Measurements from ENCODE around the gene ATP2B1.

Gene ATP2B1

GRCh38 chr12:89632778-89633177 is 75.9 kb downstream of the ATP2B1 start:
- no peak overlapping the region for H3K4me3 ChIP-seq (ENCODE audit: low read length)
- DNase-seq (ENCODE audit: low read depth, low spot score): no peak

GRCh38 chr12:89622115-89622514 is 86.5 kb downstream of the ATP2B1 start:
- H3K4me3 ChIP-seq (ENCODE audit: low read length): no peak overlapping the region
- DNase-seq (ENCODE audit: low read depth, low spot score): no peak

- no peak overlapping the region for H3K4me3 ChIP-seq (ENCODE audit: low read length)
- DNase-seq (ENCODE audit: low read depth, low spot score): no peak
Observed at GRCh38 chr12:89621521-89621920, 87.1 kb downstream of the ATP2B1 start.

- no peak for DNase-seq (ENCODE audit: low read depth, low spot score)
- H3K4me3 ChIP-seq (ENCODE audit: low read length): no peak overlapping the region
Observed at GRCh38 chr12:89619764-89620163, 88.9 kb downstream of the ATP2B1 start.

GRCh38 chr12:89618113-89618862 is 90.3 kb downstream of the ATP2B1 start:
- H3K4me3 ChIP-seq (ENCODE audit: low read length): no peak overlapping the region
- DNase-seq (ENCODE audit: low read depth, low spot score): no peak

GRCh38 chr12:89610366-89610765 is 98.3 kb downstream of the ATP2B1 start:
- no peak for DNase-seq (ENCODE audit: low read depth, low spot score)
- no peak overlapping the region for H3K4me3 ChIP-seq (ENCODE audit: low read length)

- no peak overlapping the region for H3K4me3 ChIP-seq (ENCODE audit: low read length)
- DNase-seq (ENCODE audit: low read depth, low spot score): no peak
Observed at GRCh38 chr12:89603678-89604077, 105.0 kb downstream of the ATP2B1 start.

GRCh38 chr12:89597770-89598169 is 110.9 kb downstream of the ATP2B1 start:
- no peak overlapping the region for H3K4me3 ChIP-seq (ENCODE audit: low read length)
- DNase-seq (ENCODE audit: low read depth, low spot score): peak; percentile 35

GRCh38 chr12:89597210-89597609 is 111.4 kb downstream of the ATP2B1 start:
- H3K4me3 ChIP-seq (ENCODE audit: low read length): no peak overlapping the region
- DNase-seq (ENCODE audit: low read depth, low spot score): no peak

- no peak for DNase-seq (ENCODE audit: low read depth, low spot score)
- H3K4me3 ChIP-seq (ENCODE audit: low read length): no peak overlapping the region
Observed at GRCh38 chr12:89593873-89594272, 114.8 kb downstream of the ATP2B1 start.

- no peak for DNase-seq (ENCODE audit: low read depth, low spot score)
- H3K4me3 ChIP-seq (ENCODE audit: low read length): no peak overlapping the region
Observed at GRCh38 chr12:89593233-89593632, 115.4 kb downstream of the ATP2B1 start.

- DNase-seq (ENCODE audit: low read depth, low spot score): no peak
- no peak overlapping the region for H3K4me3 ChIP-seq (ENCODE audit: low read length)
Observed at GRCh38 chr12:89589753-89590152, 118.9 kb downstream of the ATP2B1 start.

GRCh38 chr12:89578499-89578898 is 130.1 kb downstream of the ATP2B1 start:
- DNase-seq (ENCODE audit: low read depth, low spot score): no peak
- no peak overlapping the region for H3K4me3 ChIP-seq (ENCODE audit: low read length)

GRCh38 chr12:89576572-89577220 is 131.9 kb downstream of the ATP2B1 start:
- H3K4me3 ChIP-seq (ENCODE audit: low read length): no peak overlapping the region
- DNase-seq (ENCODE audit: low read depth, low spot score): no peak

- H3K4me3 ChIP-seq (ENCODE audit: low read length): no peak overlapping the region
Observed at GRCh38 chr12:89575374-89575773, 133.3 kb downstream of the ATP2B1 start.

GRCh38 chr12:89574736-89575208 is 133.9 kb downstream of the ATP2B1 start:
- DNase-seq (ENCODE audit: low read depth, low spot score): no peak
- H3K4me3 ChIP-seq (ENCODE audit: low read length): no peak overlapping the region

More at GRCh38 chr12:89575374-89575773, 133.3 kb downstream of the ATP2B1 start:
- no peak for DNase-seq (ENCODE audit: low read depth, low spot score)

- DNase-seq (ENCODE audit: low read depth, low spot score): no peak
- no peak overlapping the region for H3K4me3 ChIP-seq (ENCODE audit: low read length)
Observed at GRCh38 chr12:89573051-89573810, 135.4 kb downstream of the ATP2B1 start.

GRCh38 chr12:89571491-89572195 is 137.0 kb downstream of the ATP2B1 start:
- no peak for DNase-seq (ENCODE audit: low read depth, low spot score)

GRCh38 chr12:89568484-89568883 is 140.2 kb downstream of the ATP2B1 start:
- no peak overlapping the region for H3K4me3 ChIP-seq (ENCODE audit: low read length)
- no peak for DNase-seq (ENCODE audit: low read depth, low spot score)

More at GRCh38 chr12:89571491-89572195, 137.0 kb downstream of the ATP2B1 start:
- H3K4me3 ChIP-seq (ENCODE audit: low read length): no peak overlapping the region
